HL-60 (cell line): Measurements from ENCODE around the gene GDPD4.

ENCODE experiments used
- GABPA ChIP-seq: IDR thresholded peaks from 2 replicates; pipeline ENCODE4 v1.6.1; 2012; ENCODE audit warnings: low read depth
- POLR2AphosphoS5 ChIP-seq: IDR thresholded peaks from 2 replicates; pipeline ENCODE4 v1.6.1; 2012; ENCODE audit warnings: low read depth
- SPI1 ChIP-seq: IDR thresholded peaks from 2 replicates; pipeline ENCODE4 v1.6.1; 2012; ENCODE audit warnings: low read depth, mild to moderate bottlenecking, borderline replicate concordance
- TF ChIP-seq, protein P1 (sequence below): IDR thresholded peaks from one replicate; pipeline ENCODE4 v1.5.1; 2011; ENCODE audit warnings: low read length, control low read depth, inconsistent platforms; ENCODE audit not compliant: insufficient read depth
- TF ChIP-seq, protein P2 (sequence below): IDR thresholded peaks from 2 replicates; pipeline ENCODE4 v1.6.1; 2012; ENCODE audit warnings: low read depth; ENCODE audit not compliant: insufficient replicate concordance

GRCh38 chr11:77213029-77213579 lies 88.4 kb downstream of the GDPD4 start:
- no peak for TF ChIP-seq POLR2AphosphoS5
- TF ChIP-seq SPI1, result no peak
- TF ChIP-seq, protein P1, sequence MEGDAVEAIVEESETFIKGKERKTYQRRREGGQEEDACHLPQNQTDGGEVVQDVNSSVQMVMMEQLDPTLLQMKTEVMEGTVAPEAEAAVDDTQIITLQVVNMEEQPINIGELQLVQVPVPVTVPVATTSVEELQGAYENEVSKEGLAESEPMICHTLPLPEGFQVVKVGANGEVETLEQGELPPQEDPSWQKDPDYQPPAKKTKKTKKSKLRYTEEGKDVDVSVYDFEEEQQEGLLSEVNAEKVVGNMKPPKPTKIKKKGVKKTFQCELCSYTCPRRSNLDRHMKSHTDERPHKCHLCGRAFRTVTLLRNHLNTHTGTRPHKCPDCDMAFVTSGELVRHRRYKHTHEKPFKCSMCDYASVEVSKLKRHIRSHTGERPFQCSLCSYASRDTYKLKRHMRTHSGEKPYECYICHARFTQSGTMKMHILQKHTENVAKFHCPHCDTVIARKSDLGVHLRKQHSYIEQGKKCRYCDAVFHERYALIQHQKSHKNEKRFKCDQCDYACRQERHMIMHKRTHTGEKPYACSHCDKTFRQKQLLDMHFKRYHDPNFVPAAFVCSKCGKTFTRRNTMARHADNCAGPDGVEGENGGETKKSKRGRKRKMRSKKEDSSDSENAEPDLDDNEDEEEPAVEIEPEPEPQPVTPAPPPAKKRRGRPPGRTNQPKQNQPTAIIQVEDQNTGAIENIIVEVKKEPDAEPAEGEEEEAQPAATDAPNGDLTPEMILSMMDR, result no peak
- no peak for TF ChIP-seq GABPA
- TF ChIP-seq, protein P2, sequence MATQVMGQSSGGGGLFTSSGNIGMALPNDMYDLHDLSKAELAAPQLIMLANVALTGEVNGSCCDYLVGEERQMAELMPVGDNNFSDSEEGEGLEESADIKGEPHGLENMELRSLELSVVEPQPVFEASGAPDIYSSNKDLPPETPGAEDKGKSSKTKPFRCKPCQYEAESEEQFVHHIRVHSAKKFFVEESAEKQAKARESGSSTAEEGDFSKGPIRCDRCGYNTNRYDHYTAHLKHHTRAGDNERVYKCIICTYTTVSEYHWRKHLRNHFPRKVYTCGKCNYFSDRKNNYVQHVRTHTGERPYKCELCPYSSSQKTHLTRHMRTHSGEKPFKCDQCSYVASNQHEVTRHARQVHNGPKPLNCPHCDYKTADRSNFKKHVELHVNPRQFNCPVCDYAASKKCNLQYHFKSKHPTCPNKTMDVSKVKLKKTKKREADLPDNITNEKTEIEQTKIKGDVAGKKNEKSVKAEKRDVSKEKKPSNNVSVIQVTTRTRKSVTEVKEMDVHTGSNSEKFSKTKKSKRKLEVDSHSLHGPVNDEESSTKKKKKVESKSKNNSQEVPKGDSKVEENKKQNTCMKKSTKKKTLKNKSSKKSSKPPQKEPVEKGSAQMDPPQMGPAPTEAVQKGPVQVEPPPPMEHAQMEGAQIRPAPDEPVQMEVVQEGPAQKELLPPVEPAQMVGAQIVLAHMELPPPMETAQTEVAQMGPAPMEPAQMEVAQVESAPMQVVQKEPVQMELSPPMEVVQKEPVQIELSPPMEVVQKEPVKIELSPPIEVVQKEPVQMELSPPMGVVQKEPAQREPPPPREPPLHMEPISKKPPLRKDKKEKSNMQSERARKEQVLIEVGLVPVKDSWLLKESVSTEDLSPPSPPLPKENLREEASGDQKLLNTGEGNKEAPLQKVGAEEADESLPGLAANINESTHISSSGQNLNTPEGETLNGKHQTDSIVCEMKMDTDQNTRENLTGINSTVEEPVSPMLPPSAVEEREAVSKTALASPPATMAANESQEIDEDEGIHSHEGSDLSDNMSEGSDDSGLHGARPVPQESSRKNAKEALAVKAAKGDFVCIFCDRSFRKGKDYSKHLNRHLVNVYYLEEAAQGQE, result no peak
